Gastrocnemius medialis (tissue), 4 donors: ENCODE data around the gene KRTAP4-1.

ENCODE experiments used
- POLR2A ChIP-seq, 2 donors: fragments of 450-650 bp; IDR thresholded peaks; one replicate each; pipeline ENCODE4 v1.6.1; 2017; ENCODE audit warnings: antibody characterized with exemption in 2 of 2, mild to moderate bottlenecking in 2 of 2, moderate library complexity in 2 of 2
- TF ChIP-seq, protein P1 (sequence below), 5 experiments: fragments of 450-650 bp in 3 of 5; fragments of 200-600 bp in 2 of 5; sonication (generic) in 2 of 5; IDR thresholded peaks in 4 of 5; conservative IDR thresholded peaks in 1 of 5; 1 replicate in 4 of 5; 2 replicates in 1 of 5; pipeline ENCODE4 v1.5.1; 2016 to 2019; ENCODE audit warnings: antibody characterized with exemption in 5 of 5, mild to moderate bottlenecking in 3 of 5, moderate library complexity in 3 of 5

DNA sequence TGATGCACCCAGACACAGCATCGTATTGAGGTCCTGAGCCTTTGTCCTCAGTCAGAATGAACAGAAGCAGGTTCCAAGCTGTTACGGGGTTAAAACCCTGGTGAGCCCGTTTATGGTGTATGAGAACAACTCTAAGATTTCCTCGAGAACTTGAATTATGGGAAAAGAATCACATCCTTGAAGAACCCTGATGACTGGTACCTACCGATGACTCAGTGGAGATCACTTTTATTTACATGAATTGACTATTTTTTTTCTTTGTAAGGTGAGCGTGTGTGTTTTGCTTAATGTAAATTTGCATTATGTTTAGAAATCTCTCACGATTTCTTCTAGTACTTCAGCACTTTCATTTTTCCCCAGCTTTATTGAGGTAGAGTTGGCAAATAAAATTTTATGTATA lies 20.9 kb downstream of the KRTAP4-1 start:
- no peak for TF ChIP-seq POLR2A (IDR thresholded peaks at IDR 0.05)
- TF ChIP-seq, protein P1, sequence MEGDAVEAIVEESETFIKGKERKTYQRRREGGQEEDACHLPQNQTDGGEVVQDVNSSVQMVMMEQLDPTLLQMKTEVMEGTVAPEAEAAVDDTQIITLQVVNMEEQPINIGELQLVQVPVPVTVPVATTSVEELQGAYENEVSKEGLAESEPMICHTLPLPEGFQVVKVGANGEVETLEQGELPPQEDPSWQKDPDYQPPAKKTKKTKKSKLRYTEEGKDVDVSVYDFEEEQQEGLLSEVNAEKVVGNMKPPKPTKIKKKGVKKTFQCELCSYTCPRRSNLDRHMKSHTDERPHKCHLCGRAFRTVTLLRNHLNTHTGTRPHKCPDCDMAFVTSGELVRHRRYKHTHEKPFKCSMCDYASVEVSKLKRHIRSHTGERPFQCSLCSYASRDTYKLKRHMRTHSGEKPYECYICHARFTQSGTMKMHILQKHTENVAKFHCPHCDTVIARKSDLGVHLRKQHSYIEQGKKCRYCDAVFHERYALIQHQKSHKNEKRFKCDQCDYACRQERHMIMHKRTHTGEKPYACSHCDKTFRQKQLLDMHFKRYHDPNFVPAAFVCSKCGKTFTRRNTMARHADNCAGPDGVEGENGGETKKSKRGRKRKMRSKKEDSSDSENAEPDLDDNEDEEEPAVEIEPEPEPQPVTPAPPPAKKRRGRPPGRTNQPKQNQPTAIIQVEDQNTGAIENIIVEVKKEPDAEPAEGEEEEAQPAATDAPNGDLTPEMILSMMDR (IDR thresholded peaks at IDR 0.05 in 4 of 5, conservative IDR thresholded peaks at IDR 0.05 in 1 of 5), result no peak
